H1 (cell line): ENCODE data around the gene FAS. TPM values are rescaled to one million over a fixed set of nuclear protein-coding genes. Genes with fewer than 3 reads are reported as not detected.

ENCODE experiments used
- CTCF ChIA-PET: fragments of 300-600 bp; sonication (Branson Sonifier 250); formaldehyde crosslinking; loops from one replicate; lab custom pipeline; 2021; ENCODE audit not compliant: partially characterized antibody; lab: Charles Lee
- POLR2A ChIA-PET: fragments of 300-600 bp; sonication (Branson Sonifier 250); formaldehyde crosslinking; loops from one replicate; lab custom pipeline; 2021; ENCODE audit warnings: inconsistent platforms; ENCODE audit not compliant: partially characterized antibody; lab: Charles Lee
- DNase-seq, 2 experiments: peaks; one replicate each; pipeline versions ENCODE4 v3.0.0 to v3.0.0-alpha.2; 2010 to 2022; ENCODE audit warnings: low spot score in 2 of 2, low read depth in 1 of 2, mixed read lengths in 1 of 2
- FAIRE-seq: peaks from 2 replicates; lab custom pipeline; 2011; peaks lifted over from hg19 to GRCh38; lab: Jason Lieb, UNC
- H2AFZ ChIP-seq: 2 replicates; pipeline ENCODE4 v1.8.1; 2012; ENCODE audit warnings: low read length, inconsistent platforms
- H2AK5ac ChIP-seq: 2 replicates; pipeline ENCODE4 v1.6.1; 2013; ENCODE audit warnings: low read depth, low read length
- H2BK120ac ChIP-seq: replicated peaks from 2 replicates; pipeline ENCODE3; 2013; ENCODE audit warnings: low read depth, low read length, inconsistent platforms
- H2BK12ac ChIP-seq: 2 replicates; pipeline ENCODE4 v1.6.1; 2013; ENCODE audit warnings: low read depth, low read length
- H2BK15ac ChIP-seq: 2 replicates; pipeline ENCODE4 v1.6.1; 2013; ENCODE audit warnings: low read length
- H2BK20ac ChIP-seq: 2 replicates; pipeline ENCODE4 v1.6.1; 2013; ENCODE audit warnings: low read length
- H2BK5ac ChIP-seq: 2 replicates; pipeline ENCODE4 v1.6.1; 2013; ENCODE audit warnings: low read depth, low read length
- H3K14ac ChIP-seq: 2 replicates; pipeline ENCODE4 v1.6.1; 2013; ENCODE audit warnings: inconsistent platforms; ENCODE audit not compliant: insufficient read length
- H3K18ac ChIP-seq: 2 replicates; pipeline ENCODE4 v1.6.1; 2013; ENCODE audit warnings: low read length; ENCODE audit errors: extremely low read depth
- H3K23ac ChIP-seq: 2 replicates; pipeline ENCODE4 v1.6.1; 2013; ENCODE audit warnings: inconsistent platforms; ENCODE audit not compliant: insufficient read length
- H3K23me2 ChIP-seq: 2 replicates; pipeline ENCODE4 v1.6.1; 2013; ENCODE audit warnings: low read depth, low read length
- H3K27ac ChIP-seq: 2 replicates; pipeline ENCODE4 v1.6.1; 2011; ENCODE audit warnings: low read depth, low read length, inconsistent platforms
- H3K27me3 ChIP-seq, 4 experiments: replicated peaks in 1 of 4; 1 replicate in 1 of 4; 2 replicates in 3 of 4; pipeline versions ENCODE4 v1.6.1 to v1.8.1; 2011 to 2013; ENCODE audit warnings: low read length in 3 of 4, mild to moderate bottlenecking in 3 of 4, inconsistent platforms in 2 of 4, mixed read lengths in 2 of 4, moderate library complexity in 1 of 4; ENCODE audit not compliant: control insufficient read depth in 3 of 4, insufficient read depth in 3 of 4; ENCODE audit errors: extremely low read depth in 1 of 4
- H3K36me3 ChIP-seq, 4 experiments: 2 replicates each; pipeline versions ENCODE4 v1.6.1 to v1.8.1; 2011 to 2013; ENCODE audit warnings: mild to moderate bottlenecking in 4 of 4, low read length in 3 of 4, moderate library complexity in 2 of 4, control low read depth in 1 of 4, inconsistent platforms in 1 of 4; ENCODE audit not compliant: insufficient read depth in 4 of 4, control insufficient read depth in 2 of 4
- H3K4ac ChIP-seq: replicated peaks from 2 replicates; pipeline ENCODE3; 2013; ENCODE audit warnings: low read length, low read depth, mixed read lengths, inconsistent platforms; ENCODE audit not compliant: insufficient read length
- H3K4me1 ChIP-seq, 4 experiments: replicated peaks in 1 of 4; 1 replicate in 1 of 4; 2 replicates in 3 of 4; pipeline versions ENCODE4 v1.6.1 to v1.8.1; 2011 to 2013; ENCODE audit warnings: low read length in 3 of 4, inconsistent platforms in 2 of 4, mixed read lengths in 1 of 4; ENCODE audit not compliant: insufficient read depth in 4 of 4, control insufficient read depth in 3 of 4
- H3K4me2 ChIP-seq, 2 experiments: 2 replicates each; pipeline versions ENCODE4 v1.6.1 to v1.8.1; 2011 to 2013; ENCODE audit warnings: low read depth in 2 of 2, low read length in 2 of 2, control low read depth in 1 of 2, inconsistent platforms in 1 of 2, mild to moderate bottlenecking in 1 of 2; ENCODE audit not compliant: insufficient read depth in 1 of 2
- H3K4me3 ChIP-seq, 4 experiments: fragments of 200-600, 300-600 bp in 1 of 4; sonication (generic), shearing (Covaris generic), sonication (Bioruptor Twin) in 1 of 4; 2 replicates each; pipeline versions ENCODE4 v1.5.1 to v1.8.1; 2011 to 2016; ENCODE audit warnings: low read length in 4 of 4, low read depth in 3 of 4, control low read depth in 2 of 4, inconsistent platforms in 2 of 4, mild to moderate bottlenecking in 2 of 4, mixed read lengths in 1 of 4, moderate library complexity in 1 of 4; ENCODE audit not compliant: insufficient read depth in 2 of 4; ENCODE audit errors: extremely low read depth in 1 of 4
- H3K56ac ChIP-seq: replicated peaks from 2 replicates; pipeline ENCODE3; 2013; ENCODE audit warnings: low read depth, mild to moderate bottlenecking, mixed read lengths, low read length, inconsistent platforms; ENCODE audit not compliant: insufficient read length
- H3K79me1 ChIP-seq: 2 replicates; pipeline ENCODE4 v1.6.1; 2013; ENCODE audit warnings: low read depth, low read length, control low read depth
- H3K79me2 ChIP-seq, 2 experiments: 2 replicates each; pipeline versions ENCODE4 v1.6.1 to v1.8.1; 2012 to 2013; ENCODE audit warnings: low read length in 2 of 2, mild to moderate bottlenecking in 2 of 2, inconsistent platforms in 1 of 2; ENCODE audit not compliant: insufficient read depth in 2 of 2, control insufficient read depth in 1 of 2
- H3K9ac ChIP-seq, 4 experiments: replicated peaks in 1 of 4; 1 replicate in 1 of 4; 2 replicates in 3 of 4; pipeline versions ENCODE4 v1.6.1 to v1.8.1; 2011 to 2013; ENCODE audit warnings: low read depth in 3 of 4, low read length in 3 of 4, control low read depth in 2 of 4, mild to moderate bottlenecking in 2 of 4, moderate library complexity in 2 of 4, inconsistent platforms in 1 of 4; ENCODE audit errors: extremely low read depth in 1 of 4
- H3K9me3 ChIP-seq, 2 experiments: 2 replicates each; pipeline versions ENCODE4 v1.6.1 to v1.8.1; 2012 to 2013; ENCODE audit warnings: mild to moderate bottlenecking in 2 of 2, moderate library complexity in 2 of 2, control low read depth in 1 of 2, inconsistent platforms in 1 of 2, low read depth in 1 of 2, low read length in 1 of 2, mixed read lengths in 1 of 2; ENCODE audit not compliant: insufficient read depth in 2 of 2
- H4K20me1 ChIP-seq, 2 experiments: replicated peaks in 1 of 2; 2 replicates each; pipeline versions ENCODE3 to v1.8.1; 2011 to 2013; ENCODE audit warnings: inconsistent platforms in 2 of 2, low read length in 2 of 2, mild to moderate bottlenecking in 1 of 2; ENCODE audit not compliant: insufficient read depth in 2 of 2, control insufficient read depth in 1 of 2
- H4K5ac ChIP-seq: 2 replicates; pipeline ENCODE4 v1.6.1; 2013; ENCODE audit warnings: low read length, low read depth, mixed read lengths, inconsistent platforms; ENCODE audit not compliant: insufficient read length
- H4K8ac ChIP-seq: 2 replicates; pipeline ENCODE4 v1.8.0; 2013; ENCODE audit warnings: mild to moderate bottlenecking, moderate library complexity, low read length, inconsistent platforms; ENCODE audit not compliant: insufficient read depth; ENCODE audit errors: extremely low read depth
- H4K91ac ChIP-seq: replicated peaks from 2 replicates; pipeline ENCODE3; 2013; ENCODE audit warnings: low read length, mixed read lengths, inconsistent platforms; ENCODE audit not compliant: insufficient read length
- ASH2L ChIP-seq: fragments of 200-600, 300-600 bp; sonication (generic); IDR thresholded peaks from one replicate; pipeline ENCODE4 v1.7.1; 2017; ENCODE audit warnings: low read length
- BACH1 ChIP-seq: IDR thresholded peaks from 2 replicates; pipeline ENCODE4 v1.6.1; 2012; ENCODE audit warnings: low read length, improper control_type of control experiment
- FOSL1 ChIP-seq: IDR thresholded peaks from 2 replicates; pipeline ENCODE4 v1.6.1; 2011; ENCODE audit warnings: mild to moderate bottlenecking, low read depth, low read length, moderate library complexity; ENCODE audit not compliant: insufficient read depth
- KDM5A ChIP-seq: fragments of 200-600 bp; IDR thresholded peaks from 2 replicates; pipeline ENCODE4 v1.7.1; 2012; ENCODE audit warnings: mild to moderate bottlenecking, low read length, inconsistent platforms, mixed read lengths
- NRF1 ChIP-seq: IDR thresholded peaks from 2 replicates; pipeline ENCODE4 v1.6.1; 2011; ENCODE audit warnings: mild to moderate bottlenecking, low read depth, low read length, improper control_type of control experiment
- POLR2A ChIP-seq, 2 experiments: IDR thresholded peaks; 1 replicate in 1 of 2; 2 replicates in 1 of 2; pipeline ENCODE4 v1.6.1; 2011; ENCODE audit warnings: low read depth in 2 of 2, low read length in 2 of 2, mild to moderate bottlenecking in 2 of 2; ENCODE audit errors: control extremely low read depth in 1 of 2
- SIX5 ChIP-seq: IDR thresholded peaks from 2 replicates; pipeline ENCODE4 v1.6.1; 2011; ENCODE audit warnings: mild to moderate bottlenecking, low read depth, low read length
- SRF ChIP-seq: IDR thresholded peaks from 2 replicates; pipeline ENCODE4 v1.6.1; 2011; ENCODE audit warnings: mild to moderate bottlenecking, low read depth, low read length, moderate library complexity
- SUZ12 ChIP-seq: fragments of 200-600 bp; sonication (generic); IDR thresholded peaks from 2 replicates; pipeline ENCODE4 v1.6.1; 2012; ENCODE audit warnings: mild to moderate bottlenecking, inconsistent platforms, low read length, moderate library complexity, mixed read lengths
- ZNF274 ChIP-seq: IDR thresholded peaks from 2 replicates; pipeline ENCODE4 v1.7.0; 2012; ENCODE audit warnings: low read length, borderline replicate concordance; ENCODE audit errors: extremely low read depth
- WGBS, 2 experiments: shearing (Covaris generic) in 1 of 2; methylation state at CpG; one replicate each; pipeline versions ENCODE4 v1.1.6 to v1.1.7; 2013 to 2015; ENCODE audit warnings: low lambda C conversion rate in 2 of 2, mixed read lengths in 2 of 2, inconsistent platforms in 1 of 2, low coverage in 1 of 2, missing lambda C conversion rate in 1 of 2; ENCODE audit not compliant: insufficient replicate concordance in 2 of 2, insufficient coverage in 1 of 2, insufficient read length in 1 of 2; ENCODE audit errors: extremely low coverage in 1 of 2, missing lambda C conversion rate in 1 of 2; 5-methylcytosine and 5-hydroxymethylcytosine counted together
- polyA plus RNA-seq, 7 experiments: library from polyadenylated mRNA; depleted of rRNA in 3 of 7; stranded (reverse) in 5 of 7; unstranded in 2 of 7; fragments of >200 nt in 5 of 7; fragments of 200-250 nt in 2 of 7; gene quantifications; 1 replicate in 5 of 7; 2 replicates in 1 of 7; 4 replicates in 1 of 7; pipeline versions ENCODE4 v1.2.1 to v1.2.3, GENCODE V29; 2011 to 2013; ENCODE audit warnings: missing spikeins in 2 of 7, mixed read lengths in 2 of 7
- total RNA-seq: library from RNA; stranded (reverse); fragmentation: NEBNext Ultra II Directional; extraction: Animal tissue kit (Norgen Biotek cat#: 25700); gene quantifications from 2 replicates; pipeline ENCODE4 v1.2.1, GENCODE V29; 2021
- TF ChIP-seq, protein P1 (sequence below): IDR thresholded peaks from 2 replicates; pipeline ENCODE4 v1.6.1; 2011; ENCODE audit warnings: low read depth, mild to moderate bottlenecking, low read length; ENCODE audit not compliant: insufficient read depth

FAS gene
- total and polyA plus RNA-seq, 2 of the 8 experiments (the other 6 are each of a cell fraction or from before 2014, with no cell fraction given) = 4.0 to 6.7 TPM

DNA sequence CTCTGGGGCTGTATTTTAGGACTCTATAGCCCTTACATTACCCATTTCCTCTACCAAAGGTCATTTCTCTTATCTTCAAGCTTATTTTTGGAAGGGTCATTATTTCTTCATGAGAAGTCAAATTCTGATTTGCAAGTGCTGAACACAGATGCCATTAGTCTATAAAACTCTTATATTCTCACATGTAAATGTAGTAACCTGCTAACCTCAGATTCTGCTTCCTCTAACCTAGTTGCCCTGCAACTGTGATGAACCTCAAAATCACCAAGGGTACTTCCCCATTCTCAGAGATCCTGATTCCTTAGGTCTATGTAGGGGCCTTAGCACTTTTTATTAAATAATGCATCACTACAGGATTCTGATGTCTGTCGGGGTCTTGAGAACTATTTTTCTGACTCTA lies 6.3 kb downstream of the FAS start:
- no peak overlapping the region for H4K5ac ChIP-seq
- H4K8ac ChIP-seq = no peak overlapping the region
- H3K27me3 ChIP-seq = no peaks in the 10 kb centered on the region
- H3K23ac ChIP-seq = no peak overlapping the region
- H3K4me3 ChIP-seq = no peak overlapping the region
- 75% methylated on average over 1 of the region's 1 CpG; no CpG with 5 or more reads in 1 of the 2 experiments for WGBS, 2 experiments
- CTCF ChIA-PET = interaction anchor here (0.5 to 1.1 kb wide), 3 partner anchors 77 to 219 kb away, joined by 3 to 5 read pairs (median 4); no protein-coding TSS in a partner anchor
- no peak overlapping the region for H2BK15ac ChIP-seq
- H3K56ac ChIP-seq = no peak overlapping the region
- no peaks in the 10 kb centered on the region for H3K23me2 ChIP-seq
- H3K9ac ChIP-seq = no peak overlapping the region
- no peak overlapping the region for H2AFZ ChIP-seq
- no peak overlapping the region for H2BK20ac ChIP-seq
- no peak overlapping the region for H3K4me2 ChIP-seq
- H4K20me1 ChIP-seq = no peaks in the 10 kb centered on the region
- DNase-seq (no peak), FAIRE-seq (no peak)
- no peak for TF ChIP-seq SUZ12
- no peak for TF ChIP-seq ASH2L
- no peak for TF ChIP-seq BACH1
- TF ChIP-seq NRF1 = no peak
- no peak for TF ChIP-seq SIX5
- no peak for TF ChIP-seq ZNF274
- no peak for TF ChIP-seq SRF
- no peak for TF ChIP-seq FOSL1
- no peak for TF ChIP-seq KDM5A
- TF ChIP-seq, protein P1, sequence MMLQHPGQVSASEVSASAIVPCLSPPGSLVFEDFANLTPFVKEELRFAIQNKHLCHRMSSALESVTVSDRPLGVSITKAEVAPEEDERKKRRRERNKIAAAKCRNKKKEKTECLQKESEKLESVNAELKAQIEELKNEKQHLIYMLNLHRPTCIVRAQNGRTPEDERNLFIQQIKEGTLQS = no peak
- TF ChIP-seq POLR2A (IDR thresholded peaks at IDR 0.05; ENCODE audit: control extremely low read depth in 1 of 2, low read depth in 2 of 2, low read length in 2 of 2) = no peak
- peaks cover 0 to 7% (median under 1%) of the 10 kb centered on the region in 4 experiments; a peak in 1 of 7 replicates for H3K4me1 ChIP-seq
- no peak overlapping the region for H3K27ac ChIP-seq
- H3K9me3 ChIP-seq = no peaks in the 10 kb centered on the region
- POLR2A ChIA-PET = no interaction called here
- H2BK120ac ChIP-seq = no peak overlapping the region
- H3K18ac ChIP-seq = no peak overlapping the region
- H4K91ac ChIP-seq = no peak overlapping the region
- H3K79me1 ChIP-seq = no peaks in the 10 kb centered on the region
- H2BK5ac ChIP-seq = no peak overlapping the region
- no peak overlapping the region for H2AK5ac ChIP-seq
- H3K36me3 ChIP-seq = no peaks in the 10 kb centered on the region
- no peak overlapping the region for H2BK12ac ChIP-seq
- no peak overlapping the region for H3K14ac ChIP-seq
- H3K4ac ChIP-seq = no peak overlapping the region
- no peaks in the 10 kb centered on the region; a peak in 1 of 4 replicates for H3K79me2 ChIP-seq
